NB4 (cell line): ENCODE measurements around the gene AGBL4.
A peak's percentile ranks its signal among the peaks of the same experiment; 100 is the strongest.

Experiments used
- CTCF ChIP-seq: IDR thresholded peaks from one replicate; pipeline ENCODE4 v1.5.1; 2012; ENCODE audit warnings: low read depth, low read length
- MYC ChIP-seq: IDR thresholded peaks from 2 replicates; pipeline ENCODE4 v1.6.1; 2011; ENCODE audit warnings: low read depth, low read length

GRCh38 chr1:48572646-48573258, 1451.0 kb downstream of the AGBL4 start:
- TF ChIP-seq CTCF (peak; percentile 86), MYC (peak; percentile 67)
